G401.6 (cell line): Measurements from ENCODE around the gene CLTCL1.

Experiments used
- FAIRE-seq: peaks from 2 replicates; lab custom pipeline; 2012; peaks lifted over from hg19 to GRCh38; lab: Jason Lieb, UNC

Gene CLTCL1

GRCh38 chr22:19195796-19196731 lies 95.5 kb downstream of the CLTCL1 start:
- FAIRE-seq, result no peak

- no peak for FAIRE-seq
These were observed 96.6 kb downstream of the CLTCL1 start for GRCh38 chr22:19194766-19195536.

- FAIRE-seq, result no peak
These were observed 97.6 kb downstream of the CLTCL1 start for GRCh38 chr22:19193879-19194278.

GRCh38 chr22:19187716-19188563 lies 103.6 kb downstream of the CLTCL1 start:
- FAIRE-seq, result no peak

- FAIRE-seq, result no peak
These were observed 107.1 kb downstream of the CLTCL1 start for GRCh38 chr22:19184276-19184997.

GRCh38 chr22:19183216-19183615 lies 108.3 kb downstream of the CLTCL1 start:
- FAIRE-seq, result no peak

- no peak for FAIRE-seq
These were observed 108.9 kb downstream of the CLTCL1 start for GRCh38 chr22:19182472-19183157.

- no peak for FAIRE-seq
These were observed 109.6 kb downstream of the CLTCL1 start for GRCh38 chr22:19181786-19182471.

- FAIRE-seq, result no peak
These were observed 110.6 kb downstream of the CLTCL1 start for GRCh38 chr22:19180740-19181410.

GRCh38 chr22:19180234-19180633 lies 111.3 kb downstream of the CLTCL1 start:
- no peak for FAIRE-seq

- FAIRE-seq, result peak; percentile 95
These were observed 111.9 kb downstream of the CLTCL1 start for GRCh38 chr22:19179497-19180048.

- no peak for FAIRE-seq
These were observed 112.6 kb downstream of the CLTCL1 start, which contains the start of gene SLC25A1 for GRCh38 chr22:19178657-19179496. SLC25A1 (minus strand) TSS chr22:19178736; CDS start chr22:19178673, 63 bp downstream.

GRCh38 chr22:19178065-19178656 lies 113.4 kb downstream of the CLTCL1 start:
- no peak for FAIRE-seq

GRCh38 chr22:19177164-19178064 lies 114.1 kb downstream of the CLTCL1 start:
- FAIRE-seq, result no peak

GRCh38 chr22:19176732-19177131 lies 114.8 kb downstream of the CLTCL1 start:
- FAIRE-seq, result no peak

GRCh38 chr22:19176175-19176643 lies 115.3 kb downstream of the CLTCL1 start:
- no peak for FAIRE-seq
